ENCODE results near the gene MAST4. TPM values are rescaled to one million over a fixed set of nuclear protein-coding genes. Genes with fewer than 3 reads are reported as not detected.

MAST4 gene
- total RNA-seq, 4 donors from 2014 or later: 19.5 to 44.1 (median 24.1) TPM

GRCh38 chr5:66828046-66828547 is 231.9 kb downstream of the MAST4 start:
- TF ChIP-seq EP300 (IDR thresholded peaks at IDR 0.05): no peak
- TF ChIP-seq POLR2A (IDR thresholded peaks at IDR 0.05): no peak
- no peak for TF ChIP-seq CTCF (IDR thresholded peaks at IDR 0.05)
- 19 to 29% methylated on average over 5 of the region's 5 CpGs for whole genome bisulfite sequencing, 2 donors
- no peak overlapping the region for H3K27ac ChIP-seq
- H3K9me3 ChIP-seq: no peaks in the 10 kb centered on the region
- H3K36me3 ChIP-seq: no peaks in the 10 kb centered on the region
- no peak for DNase-seq (ENCODE audit: low spot score in 2 of 2)
- peaks cover 0 to 6% of the 10 kb centered on the region in 2 donors for H3K27me3 ChIP-seq
- peaks cover 0 to 8% (median 2%) of the 10 kb centered on the region in 4 donors for H3K4me1 ChIP-seq
- H3K4me3 ChIP-seq: peak overlapping the region; percentile 21 to 44 (median 38)

GRCh38 chr5:66828548-66829357 is 232.6 kb downstream of the MAST4 start:
- DNase-seq (ENCODE audit: low spot score in 2 of 2): peak; percentile 23 to 47
- Histone ChIP-seq H3K36me3 (no peaks in the 10 kb centered on the region), H3K27ac (no peak overlapping the region), H3K4me3 (peak overlapping the region; percentile 21 to 44 (median 38)), H3K4me1 (peaks cover 0 to 8% (median 2%) of the 10 kb centered on the region in 4 donors), H3K9me3 (no peaks in the 10 kb centered on the region), H3K27me3 (peaks cover 0 to 6% of the 10 kb centered on the region in 2 donors)
- WGBS, 2 donors: 1 to 2% methylated on average over 21 of the region's 21 CpGs
- TF ChIP-seq POLR2A (IDR thresholded peaks at IDR 0.05): peak in 1 of 2 donors; percentile 10
- no peak for TF ChIP-seq CTCF (IDR thresholded peaks at IDR 0.05)

- Histone ChIP-seq H3K27me3 (peaks cover 0 to 6% of the 10 kb centered on the region in 2 donors), H3K9me3 (no peaks in the 10 kb centered on the region), H3K27ac (no peak overlapping the region), H3K4me3 (peak overlapping the region; percentile 21 to 44 (median 38)), H3K36me3 (no peaks in the 10 kb centered on the region), H3K4me1 (peaks cover 0 to 8% (median 2%) of the 10 kb centered on the region in 4 donors)
- TF ChIP-seq EP300 (IDR thresholded peaks at IDR 0.05) (no peak), POLR2A (IDR thresholded peaks at IDR 0.05) (no peak), CTCF (IDR thresholded peaks at IDR 0.05) (no peak)
- no peak for DNase-seq (ENCODE audit: low spot score in 2 of 2)
These were observed 233.1 kb downstream of the MAST4 start for GRCh38 chr5:66829358-66829674.

- Histone ChIP-seq H3K4me3 (no peak overlapping the region), H3K4me1 (peaks cover 0 to 8% (median 2%) of the 10 kb centered on the region in 4 donors), H3K27ac (no peak overlapping the region), H3K9me3 (no peaks in the 10 kb centered on the region), H3K36me3 (no peaks in the 10 kb centered on the region), H3K27me3 (peaks cover 0 to 6% of the 10 kb centered on the region in 2 donors)
- WGBS, 2 donors: 19 to 38% methylated on average over 2 of the region's 2 CpGs
- no peak for DNase-seq (ENCODE audit: low spot score in 2 of 2)
- TF ChIP-seq EP300 (IDR thresholded peaks at IDR 0.05) (no peak), CTCF (IDR thresholded peaks at IDR 0.05) (no peak), POLR2A (IDR thresholded peaks at IDR 0.05) (no peak)
These were observed 233.6 kb downstream of the MAST4 start for GRCh38 chr5:66829826-66830225.

GRCh38 chr5:66830636-66831035 is 234.4 kb downstream of the MAST4 start:
- TF ChIP-seq POLR2A (IDR thresholded peaks at IDR 0.05): no peak
- peaks cover 0 to 6% of the 10 kb centered on the region in 2 donors for H3K27me3 ChIP-seq
- no peak for DNase-seq (ENCODE audit: low spot score in 2 of 2)
- WGBS, 2 donors: 54 to 56% methylated on average over 1 of the region's 1 CpG
- H3K4me1 ChIP-seq: peaks cover 0 to 8% (median 2%) of the 10 kb centered on the region in 4 donors
- no peaks in the 10 kb centered on the region for H3K36me3 ChIP-seq
- no peak overlapping the region for H3K4me3 ChIP-seq
- no peaks in the 10 kb centered on the region for H3K9me3 ChIP-seq
- no peak overlapping the region for H3K27ac ChIP-seq

Measured in tibial nerve (tissue), 4 donors.